IPS DF 4.7 (cell line): ENCODE measurements around the gene TPST1.
"Not testable (repeated sequence)": the region's sequence is repeated elsewhere in the genome, so short reads cannot be mapped to it uniquely, and the experiment has no call there.

Experiments
- DNase-seq: peaks from one replicate; pipeline ENCODE4 v3.0.0-alpha.2; 2013; ENCODE audit warnings: low spot score; ENCODE audit errors: extremely low read depth

Gene TPST1

DNA sequence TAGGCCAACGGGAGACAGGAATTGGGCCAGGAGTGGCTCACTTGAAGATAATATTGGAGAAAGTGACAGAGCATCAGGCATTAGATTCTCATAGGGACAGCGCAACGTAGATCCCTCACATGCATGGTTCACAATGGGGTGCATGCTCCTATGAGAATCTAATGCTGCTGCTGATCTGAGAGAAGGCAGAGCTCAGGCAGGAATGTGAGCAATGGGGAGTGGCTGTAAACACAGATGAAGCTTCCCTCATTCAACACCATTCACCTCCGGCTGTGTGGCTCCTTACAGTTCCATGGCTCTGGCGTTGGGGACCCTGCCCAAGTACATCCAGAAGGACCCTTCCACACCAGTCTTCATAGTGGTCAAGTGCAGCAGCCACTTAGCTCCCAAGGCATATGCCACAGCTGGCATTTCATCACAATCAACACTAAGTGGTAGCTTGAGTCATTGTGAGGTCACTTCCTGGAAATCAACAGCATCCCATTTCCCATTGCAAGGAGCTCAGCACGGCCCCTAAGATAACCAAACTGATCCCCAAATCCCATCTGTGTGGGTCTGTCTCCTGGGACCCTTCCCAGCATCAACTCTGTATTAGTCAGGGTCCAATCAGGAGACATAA lies 174.5 kb downstream of the TPST1 start:
- no peak for DNase-seq

DNA sequence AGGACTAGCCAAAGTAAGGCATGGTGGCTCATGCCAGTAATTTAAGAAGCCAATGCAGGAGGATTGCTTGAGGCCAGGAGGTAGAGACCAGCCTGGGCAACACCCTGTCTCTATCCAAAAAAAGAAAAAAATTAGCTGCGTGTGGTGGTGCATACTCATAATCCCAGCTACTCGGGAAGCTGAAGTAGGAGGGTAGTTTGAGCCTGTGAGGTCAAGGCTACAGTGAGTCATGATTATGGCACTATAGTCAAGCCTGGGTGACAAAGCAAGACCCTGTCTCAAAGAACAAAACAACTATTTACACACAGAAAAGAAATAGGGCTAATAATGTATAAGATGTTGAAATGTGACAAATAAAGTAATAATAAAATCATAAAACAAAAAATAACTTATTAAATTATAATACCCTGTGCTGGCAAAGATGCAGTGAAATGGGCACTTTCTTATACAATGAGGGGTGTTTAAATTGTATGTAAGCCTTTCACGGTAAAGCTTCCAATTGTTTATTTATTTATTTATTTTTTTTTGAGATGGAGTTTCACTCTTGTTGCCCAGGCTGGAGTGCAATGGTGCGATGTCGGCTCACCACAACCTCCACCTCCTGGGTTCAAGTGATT lies 175.2 kb downstream of the TPST1 start:
- no peak for DNase-seq

DNA sequence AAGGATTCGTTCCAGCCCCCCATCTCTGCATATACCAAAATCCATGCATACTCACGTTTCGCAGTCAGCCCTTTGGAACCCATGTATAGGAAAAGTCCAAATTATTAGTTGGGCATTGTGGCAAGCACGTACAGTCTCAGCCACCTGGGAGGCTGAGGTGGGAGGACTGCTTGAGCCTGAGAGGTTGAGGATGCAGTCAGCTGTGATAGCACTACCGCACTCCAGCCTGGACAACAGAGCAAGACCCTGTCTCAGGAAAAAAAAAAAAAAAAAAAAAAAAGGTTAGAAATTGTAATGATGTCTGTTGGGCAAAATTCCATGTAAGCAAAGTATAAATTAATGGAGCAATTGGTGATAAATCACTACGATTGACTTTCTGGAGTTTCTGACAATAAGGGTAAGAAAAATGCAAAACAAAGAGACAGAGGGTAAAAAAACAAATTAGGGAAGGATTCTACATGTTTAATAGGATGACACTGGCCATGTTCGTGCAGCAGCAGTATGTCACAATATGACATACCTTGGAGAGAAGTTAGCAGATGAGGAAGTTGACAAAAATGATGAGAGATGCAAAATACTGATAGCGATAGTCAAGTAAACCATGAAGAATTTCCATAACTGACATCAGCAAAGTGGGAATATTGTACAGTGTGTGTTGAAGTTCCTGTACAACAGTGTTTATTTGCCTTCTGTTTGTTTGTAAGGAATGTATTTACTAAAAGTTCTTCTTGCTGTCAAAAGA lies 177.2 kb downstream of the TPST1 start:
- not testable (repeated sequence) for DNase-seq

DNA sequence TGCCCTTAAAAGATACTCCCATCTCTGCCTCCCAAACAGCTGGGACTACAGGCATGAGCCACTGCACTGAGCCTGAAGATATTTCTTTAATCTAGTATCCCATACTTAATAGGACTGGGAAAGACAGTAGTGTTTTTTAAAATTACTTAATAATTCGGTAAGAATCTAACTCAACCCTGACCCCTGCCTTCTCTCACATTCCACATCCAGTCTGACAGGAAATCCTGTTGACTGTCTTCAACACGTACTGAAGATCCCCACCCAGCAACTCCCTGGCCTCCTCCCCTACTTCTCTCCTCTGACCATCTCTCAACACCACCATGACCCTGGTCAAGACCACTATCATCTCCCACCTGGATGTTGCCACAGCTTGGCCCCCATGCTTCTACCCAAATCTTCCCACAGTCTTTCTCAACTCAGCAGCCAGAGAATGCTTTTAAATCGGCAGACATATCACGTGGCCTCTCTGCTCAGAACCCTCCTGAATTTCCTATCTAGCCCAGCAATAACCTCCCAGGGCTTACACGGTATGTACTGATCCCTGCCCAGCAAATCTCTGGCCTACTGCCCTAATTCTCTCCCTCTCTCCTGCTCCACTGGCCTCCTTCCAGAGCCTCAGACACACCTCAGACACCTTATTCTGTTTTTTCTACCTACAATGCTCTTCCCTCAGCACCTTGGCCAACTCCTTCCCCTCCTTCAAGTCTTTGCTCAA lies 180.2 kb downstream of the TPST1 start:
- DNase-seq: not testable (repeated sequence)

DNA sequence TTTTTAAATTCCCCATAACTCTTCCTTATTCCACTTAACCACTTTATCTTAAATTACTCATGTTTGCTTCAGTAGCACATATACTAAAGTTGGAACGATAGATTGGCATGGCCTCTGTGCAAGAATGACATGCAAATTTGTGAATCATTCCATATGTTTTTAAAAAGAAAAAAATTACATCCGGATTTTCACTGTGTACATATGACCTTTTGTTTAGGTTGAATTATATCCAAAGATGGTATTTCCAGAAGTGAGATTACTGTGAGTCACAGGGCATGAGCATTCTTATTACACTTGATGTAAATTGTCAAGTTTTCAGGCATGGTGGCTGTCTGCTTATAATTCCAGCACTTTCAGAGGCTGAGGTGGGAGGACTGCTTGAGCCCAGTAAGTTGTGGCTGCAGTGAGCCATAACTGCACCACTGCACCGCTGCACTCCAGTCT lies 190.0 kb downstream of the TPST1 start:
- DNase-seq: not testable (repeated sequence)

DNA sequence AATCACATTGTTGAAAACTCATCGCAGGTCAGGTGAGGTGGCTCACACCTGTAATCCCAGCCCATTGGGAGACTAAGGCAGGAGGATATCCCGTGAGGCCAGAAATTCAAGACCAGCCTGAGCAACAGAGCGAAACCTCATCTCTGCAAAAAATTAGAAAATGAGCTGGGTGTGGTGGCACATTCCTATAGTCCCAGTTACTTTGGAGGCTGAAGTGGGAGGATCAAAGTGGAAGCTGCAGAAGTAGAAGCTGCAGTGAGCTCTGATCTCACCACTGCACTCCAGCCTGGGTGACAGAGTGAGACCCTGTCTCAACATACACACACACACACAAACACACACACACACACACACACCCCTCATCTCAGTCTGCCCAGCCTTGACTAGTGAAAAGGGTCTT lies 190.9 kb downstream of the TPST1 start:
- DNase-seq: not testable (repeated sequence)

DNA sequence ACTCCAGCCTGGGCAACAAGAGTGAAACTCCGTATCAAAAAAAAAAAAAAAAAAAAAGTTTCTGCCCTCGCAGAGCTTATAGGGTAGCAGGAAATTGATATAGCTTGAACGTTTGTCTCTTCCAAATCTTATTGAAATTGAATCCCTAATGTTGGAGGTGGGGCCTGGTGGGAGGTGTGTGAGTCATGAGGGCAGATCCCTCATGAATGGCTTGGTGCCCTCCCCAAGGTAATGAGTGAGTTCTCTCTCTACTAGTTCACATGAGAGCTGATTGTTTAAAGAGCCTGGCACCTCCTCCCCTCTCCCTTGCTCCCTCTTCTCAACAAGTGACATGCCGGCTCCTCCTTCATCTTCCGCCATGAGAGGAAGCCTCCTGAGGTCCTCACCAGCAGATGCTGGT lies 193.7 kb downstream of the TPST1 start:
- not testable (repeated sequence) for DNase-seq

DNA sequence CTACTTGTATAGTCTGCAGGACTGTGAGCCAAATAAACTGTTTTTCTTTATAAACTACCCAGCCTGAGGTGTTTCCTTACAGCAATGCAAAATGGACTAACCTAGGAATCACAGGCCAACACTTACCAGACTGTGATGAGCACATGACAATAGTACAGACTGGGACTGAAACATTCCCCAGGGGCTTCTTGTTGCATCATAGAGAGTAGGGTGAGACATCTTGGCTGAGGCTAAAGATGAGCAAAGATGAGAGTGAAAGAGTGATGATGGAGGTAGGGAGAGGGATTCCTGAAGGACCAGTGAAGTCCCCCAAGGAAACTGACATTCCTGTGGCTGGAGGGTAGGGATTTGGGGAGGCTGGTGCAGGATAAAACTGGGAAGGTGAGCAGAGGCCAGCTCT lies 194.4 kb downstream of the TPST1 start:
- DNase-seq: no peak

DNA sequence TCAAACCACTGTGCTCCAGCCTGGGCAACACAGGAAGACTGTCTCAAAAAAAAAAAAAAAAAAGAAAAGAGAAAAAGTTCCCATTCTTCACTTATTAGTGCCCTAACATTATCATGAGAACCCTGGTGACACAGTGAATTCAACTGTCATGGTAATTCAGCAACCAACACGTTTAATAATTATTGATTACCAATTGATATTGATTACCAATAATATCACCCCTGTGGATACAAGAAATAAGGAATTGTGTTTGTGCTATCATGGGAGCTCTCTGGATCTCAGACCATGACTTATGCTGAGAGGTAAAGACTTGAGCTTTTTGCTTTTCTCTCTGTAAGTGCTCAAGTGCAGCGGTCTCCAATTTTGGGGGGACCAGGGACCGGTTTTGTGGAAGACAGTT lies 195.3 kb downstream of the TPST1 start:
- no peak for DNase-seq

DNA sequence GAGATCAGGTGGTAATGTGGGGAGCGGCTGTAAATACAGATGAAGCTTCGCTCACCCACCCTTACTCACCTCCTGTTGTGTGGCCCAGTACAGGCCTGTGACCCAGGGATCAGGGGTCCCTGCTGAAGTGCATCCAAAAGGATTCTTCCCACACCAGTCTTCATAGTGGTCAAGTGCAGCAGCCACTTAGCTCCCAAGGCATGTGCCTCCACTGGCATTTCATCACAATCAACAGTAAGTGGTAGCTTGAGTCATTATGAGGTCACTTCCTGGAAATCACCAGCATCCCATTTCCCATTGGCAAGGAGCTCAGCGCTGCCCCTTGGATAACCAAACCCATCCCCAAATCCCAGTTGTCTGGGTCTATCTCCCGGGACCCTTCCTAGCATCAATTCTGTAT lies 196.0 kb downstream of the TPST1 start:
- DNase-seq: not testable (repeated sequence)

DNA sequence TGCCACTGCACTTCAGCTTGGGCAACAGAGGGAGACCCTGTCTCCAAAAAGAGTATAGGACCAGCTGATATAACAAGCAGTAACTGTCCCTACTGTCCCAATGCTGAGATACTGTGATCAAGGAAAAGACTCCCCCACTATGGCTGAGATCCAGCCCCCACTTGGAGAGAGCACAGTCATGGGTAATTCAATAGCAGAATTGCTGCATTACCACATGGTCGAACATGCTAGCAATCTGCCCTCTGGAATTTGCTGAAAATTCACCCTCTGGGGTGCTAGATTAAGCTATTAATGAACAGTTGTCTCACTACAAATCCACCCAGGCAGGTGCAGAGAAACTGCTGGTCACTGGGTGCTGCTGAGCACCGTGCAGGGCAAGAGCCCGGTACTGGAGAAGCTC lies 196.8 kb downstream of the TPST1 start:
- DNase-seq: not testable (repeated sequence)

DNA sequence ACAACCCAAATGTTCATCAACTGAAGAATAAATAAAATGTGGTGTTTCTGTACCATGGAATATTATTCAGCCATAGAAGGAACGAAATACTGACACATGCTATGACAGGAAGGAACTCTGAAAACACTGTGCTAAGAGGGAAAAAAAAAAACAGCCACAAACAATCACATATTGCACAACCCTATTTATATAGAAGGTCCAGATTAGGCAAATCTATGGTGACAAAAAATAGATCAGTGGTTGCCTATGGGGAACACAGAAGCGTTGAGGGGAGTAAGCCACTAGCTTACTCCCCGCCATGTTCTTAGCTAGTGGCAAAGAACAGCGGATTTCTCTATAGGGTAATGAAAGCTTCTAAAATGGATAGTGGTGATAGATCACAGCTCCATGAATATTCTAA lies 198.4 kb downstream of the TPST1 start:
- no peak for DNase-seq

DNA sequence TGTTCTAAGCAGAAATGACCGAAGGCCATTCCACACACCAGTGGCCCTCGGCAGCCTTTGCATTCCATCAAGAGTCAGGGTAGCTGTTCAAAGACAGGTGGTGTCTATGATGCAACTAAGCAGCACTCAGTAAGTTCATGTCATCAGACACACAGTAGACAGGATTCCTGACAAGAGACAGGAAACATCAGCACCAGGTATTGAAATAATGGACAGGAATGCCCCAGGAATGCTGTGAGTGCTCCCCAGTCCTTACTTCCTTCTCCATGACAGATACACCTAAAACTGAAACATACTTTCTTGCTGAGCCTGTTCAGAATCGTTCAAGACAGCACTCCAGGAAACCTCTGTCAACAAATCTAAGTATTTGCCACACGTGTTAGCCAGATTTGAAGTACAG lies 204.4 kb downstream of the TPST1 start:
- no peak for DNase-seq
